GM19467 (cell line): ENCODE measurements around the gene TMEM234.

ENCODE experiments used
- ATAC-seq: cut with Tn5 transposase; IDR thresholded peaks from one replicate; pipeline ENCODE4 v1.9.1; 2021; ENCODE audit warnings: mild to moderate bottlenecking, moderate library complexity; ENCODE audit not compliant: unreplicated experiment

Gene TMEM234

GRCh38 chr1:32201011-32201855, 20.9 kb downstream of the TMEM234 start:
- no peak for ATAC-seq

DNA sequence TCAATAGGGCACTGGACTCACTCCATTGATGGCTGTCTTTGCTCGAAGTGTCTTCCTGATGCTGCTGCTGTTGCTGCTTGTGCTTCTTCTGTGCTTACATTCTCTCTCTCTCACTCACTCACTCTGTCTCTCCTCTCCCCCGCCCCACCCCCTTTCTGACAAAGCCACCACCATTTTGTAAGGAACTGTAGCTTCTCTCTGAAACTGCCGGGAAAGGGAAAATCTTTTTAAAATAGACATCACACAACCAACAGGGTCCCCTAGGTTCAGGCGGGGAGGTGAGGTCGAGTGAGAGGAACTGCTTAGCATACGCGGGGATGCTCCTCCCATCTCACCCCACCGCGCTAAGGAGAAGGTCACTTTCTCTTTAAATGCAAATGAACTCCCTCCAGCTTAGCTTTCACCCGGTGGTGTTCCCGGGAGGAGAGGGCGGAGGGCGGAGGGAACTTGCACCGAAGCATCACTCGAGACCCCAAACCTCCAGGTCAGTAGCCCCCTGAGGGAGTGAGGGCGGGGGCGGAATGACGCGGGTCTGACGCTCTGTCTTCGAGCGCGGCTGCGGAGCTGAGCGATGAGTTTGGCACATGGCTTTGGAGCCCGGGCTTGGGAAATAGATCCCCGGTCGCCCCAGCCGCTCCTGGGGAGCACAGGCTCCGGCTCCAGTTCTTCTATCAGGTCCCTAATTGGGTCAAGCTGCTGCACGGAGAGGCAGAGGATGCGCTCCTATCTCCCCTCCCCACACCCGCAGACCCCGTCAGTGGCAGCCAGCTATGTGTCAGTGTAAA, 21.7 kb downstream of the TMEM234 start, which contains the start of gene CCDC28B:
TSS of gene CCDC28B (plus strand) at position 370 of the 785 bp plus-strand sequence. CDS start 1,341 bp downstream, outside the sequence.
- ATAC-seq = no peak

DNA sequence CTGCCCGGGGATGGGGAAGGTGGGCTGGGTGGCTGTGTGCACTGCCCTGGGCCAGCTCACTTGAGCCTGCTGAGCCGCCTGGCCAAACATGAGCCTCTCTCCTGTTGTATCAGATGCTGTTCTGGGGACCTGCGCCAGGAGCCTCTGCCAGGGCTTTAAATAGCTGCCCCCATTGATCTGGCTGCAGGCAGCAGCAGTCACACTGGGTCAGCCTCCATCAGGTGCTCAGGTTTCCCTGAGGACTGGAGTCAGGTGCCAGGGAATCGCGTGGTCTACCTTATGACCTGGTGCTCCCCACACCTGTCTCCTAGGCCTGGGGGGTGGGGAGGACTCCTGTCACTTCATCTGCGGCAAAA, 22.5 kb downstream of the TMEM234 start:
- no peak for ATAC-seq

GRCh38 chr1:32199043-32199716, 23.0 kb downstream of the TMEM234 start:
- no peak for ATAC-seq

- ATAC-seq = no peak
Observed at GRCh38 chr1:32198237-32199042, 23.7 kb downstream of the TMEM234 start.

- no peak for ATAC-seq
Observed at GRCh38 chr1:32197837-32198236, 24.3 kb downstream of the TMEM234 start.

- no peak for ATAC-seq
Observed at GRCh38 chr1:32197074-32197473, 25.1 kb downstream of the TMEM234 start.

GRCh38 chr1:32195972-32196823, 26.0 kb downstream of the TMEM234 start:
- ATAC-seq = no peak

GRCh38 chr1:32195531-32195930, 26.6 kb downstream of the TMEM234 start:
- no peak for ATAC-seq

DNA sequence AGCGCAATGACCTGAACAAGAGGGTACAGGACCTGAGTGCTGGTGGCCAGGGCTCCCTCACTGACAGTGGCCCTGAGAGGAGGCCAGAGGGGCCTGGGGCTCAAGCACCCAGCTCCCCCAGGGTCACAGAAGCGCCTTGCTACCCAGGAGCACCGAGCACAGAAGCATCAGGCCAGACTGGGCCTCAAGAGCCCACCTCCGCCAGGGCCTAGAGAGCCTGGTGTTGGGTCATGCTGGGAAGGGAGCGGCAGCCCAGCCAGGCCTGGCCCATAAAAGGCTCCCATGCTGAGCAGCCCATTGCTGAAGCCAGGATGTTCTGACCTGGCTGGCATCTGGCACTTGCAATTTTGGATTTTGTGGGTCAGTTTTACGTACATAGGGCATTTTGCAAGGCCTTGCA, 27.2 kb downstream of the TMEM234 start:
- no peak for ATAC-seq

GRCh38 chr1:32192220-32192948, 29.8 kb downstream of the TMEM234 start:
- no peak for ATAC-seq

DNA sequence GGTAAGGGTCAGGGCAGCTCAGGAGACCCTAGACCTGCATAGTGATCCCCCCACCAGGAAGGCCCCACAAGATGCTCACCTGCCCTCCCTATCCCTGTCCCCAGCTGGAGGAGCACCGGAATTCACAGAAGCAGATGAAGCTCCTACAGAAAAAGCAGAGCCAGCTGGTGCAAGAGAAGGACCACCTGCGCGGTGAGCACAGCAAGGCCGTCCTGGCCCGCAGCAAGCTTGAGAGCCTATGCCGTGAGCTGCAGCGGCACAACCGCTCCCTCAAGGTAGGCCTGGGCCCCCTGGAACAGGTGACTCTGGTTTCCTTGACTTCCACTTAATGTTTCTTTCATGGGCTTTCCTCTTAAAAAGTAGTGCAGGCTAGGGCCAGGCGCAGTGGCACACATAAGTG, 34.3 kb downstream of the TMEM234 start:
- ATAC-seq = no peak

DNA sequence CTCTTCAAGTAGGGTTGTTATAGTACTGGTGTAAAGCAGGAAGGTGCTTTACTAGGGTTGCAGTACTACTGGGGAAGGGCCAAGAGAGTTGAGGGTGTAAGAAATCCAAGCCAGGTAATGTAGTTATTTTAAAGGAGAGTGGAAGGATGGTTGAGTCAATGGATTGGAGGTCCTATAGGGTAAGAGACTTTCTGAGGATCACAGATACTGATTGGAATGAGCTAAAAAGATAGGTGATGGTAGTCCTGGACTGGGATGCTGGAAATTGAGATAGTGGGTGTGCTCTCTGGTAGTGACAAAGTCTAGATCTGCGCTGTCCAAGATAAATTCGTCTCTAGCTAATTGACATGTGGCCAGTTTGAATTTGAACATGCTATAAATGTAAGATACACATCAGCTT, 35.7 kb downstream of the TMEM234 start:
- no peak for ATAC-seq

GRCh38 chr1:32186077-32186476, 36.1 kb downstream of the TMEM234 start:
- ATAC-seq = no peak

DNA sequence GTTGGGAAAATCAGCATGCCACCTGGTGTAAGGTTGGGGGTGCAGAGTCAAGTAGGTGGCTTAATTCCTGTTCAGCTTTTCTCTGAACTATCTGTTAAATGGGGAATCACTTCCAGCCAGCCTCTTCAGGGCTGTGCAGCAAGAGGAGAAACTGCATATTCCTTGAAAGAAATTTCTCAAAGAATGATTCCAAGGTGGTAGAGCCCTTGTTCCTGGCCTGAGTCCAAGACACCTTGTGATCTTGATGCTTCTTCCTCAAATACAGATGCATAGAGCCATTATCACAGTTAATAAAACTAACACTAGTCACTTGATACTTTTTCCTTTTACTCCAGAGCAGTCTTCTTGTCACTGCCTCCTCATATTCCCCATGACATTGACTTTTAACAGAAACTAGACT, 37.5 kb downstream of the TMEM234 start:
- ATAC-seq = no peak

DNA sequence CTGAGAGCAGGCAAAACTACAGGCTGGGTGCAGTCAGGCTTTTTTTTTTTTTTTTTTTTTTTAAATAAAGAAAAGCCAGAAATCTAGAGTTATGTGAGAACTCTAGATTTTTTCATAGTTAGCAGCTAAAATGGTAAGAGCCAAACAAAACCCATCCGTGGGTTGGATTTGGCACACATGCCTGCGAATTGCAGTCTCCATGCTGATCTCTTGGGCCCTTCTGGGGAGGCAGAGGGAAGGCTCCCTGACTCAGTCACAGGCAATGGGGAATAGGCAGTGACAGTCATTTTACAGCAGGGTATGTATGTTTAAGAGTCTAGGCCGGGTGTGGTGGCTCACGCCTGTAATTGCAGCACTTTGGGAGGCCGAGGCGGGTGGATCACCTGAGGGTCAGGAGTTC, 40.1 kb downstream of the TMEM234 start:
- ATAC-seq = no peak

DNA sequence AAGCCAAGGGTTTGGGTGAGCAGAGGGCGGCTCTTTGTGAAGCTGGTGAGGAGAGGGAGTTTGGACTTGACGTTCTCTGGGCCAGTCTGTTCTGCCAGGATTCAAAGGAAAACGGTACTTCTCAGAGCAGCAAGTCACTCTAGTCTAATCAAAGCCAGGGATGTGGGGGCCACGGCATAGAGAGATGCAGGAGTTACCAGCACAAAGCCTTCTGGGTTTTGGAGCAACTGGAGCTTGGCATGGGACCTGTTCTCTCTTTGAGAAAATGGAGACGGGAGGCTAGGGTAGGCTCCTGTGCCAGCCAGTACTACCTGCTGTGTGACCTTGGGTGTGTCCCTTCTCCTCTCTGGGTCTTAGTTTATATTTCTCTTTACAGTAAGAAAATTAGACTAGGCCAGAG, 40.6 kb downstream of the TMEM234 start:
- no peak for ATAC-seq

DNA sequence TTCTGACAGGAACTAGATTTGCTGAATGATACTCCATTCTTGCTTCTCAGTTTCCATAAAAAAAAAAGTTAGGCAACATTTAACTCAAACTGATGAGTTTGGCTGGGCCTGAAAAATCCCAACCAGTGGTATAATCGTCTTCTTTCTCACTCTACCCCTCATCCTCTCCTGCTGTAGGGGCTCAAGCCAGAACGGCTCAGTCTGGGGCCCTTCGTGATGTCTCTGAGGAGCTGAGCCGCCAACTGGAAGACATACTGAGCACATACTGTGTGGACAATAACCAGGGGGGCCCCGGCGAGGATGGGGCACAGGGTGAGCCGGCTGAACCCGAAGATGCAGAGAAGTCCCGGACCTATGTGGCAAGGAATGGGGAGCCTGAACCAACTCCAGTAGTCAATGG, 41.1 kb downstream of the TMEM234 start:
- no peak for ATAC-seq
